Mammary epithelial cell (primary cell): ENCODE measurements around the gene TTC28.

Source experiments
- CTCF ChIP-seq, 2 donors: IDR thresholded peaks in 1 of 2; conservative IDR thresholded peaks in 1 of 2; 2 replicates each; pipeline ENCODE4 v1.5.1; 2011 to 2012; ENCODE audit warnings: inconsistent platforms in 2 of 2, low read length in 2 of 2, mild to moderate bottlenecking in 2 of 2, control low read depth in 1 of 2, low read depth in 1 of 2; ENCODE audit not compliant: insufficient read depth in 1 of 2; ENCODE audit errors: extremely low read depth in 1 of 2
- EZH2 ChIP-seq: IDR thresholded peaks from 2 replicates; pipeline ENCODE4 v1.6.1; 2012; ENCODE audit warnings: low read length, inconsistent platforms, borderline replicate concordance

- TF ChIP-seq CTCF (conservative IDR thresholded peaks at IDR 0.05 in 1 of 2, IDR thresholded peaks at IDR 0.05 in 1 of 2; ENCODE audit: extremely low read depth in 1 of 2, insufficient read depth in 1 of 2, low read depth in 1 of 2, low read length in 2 of 2) (no peak), EZH2 (no peak)
Observed at GRCh38 chr22:28316014-28316413, 363.6 kb downstream of the TTC28 start.
